NCI-H82 treated with DMSO at 0.1 percent for 48 hours (cell line): ENCODE measurements around the gene FHAD1.

ENCODE experiments used
- DNase-seq: peaks from one replicate; lab custom pipeline; 2025; ENCODE audit not compliant: unreplicated experiment; lab: John Stamatoyannopoulos, UW

Gene FHAD1

GRCh38 chr1:15343729-15344128, 96.7 kb downstream of the FHAD1 start:
- no peak for DNase-seq

DNA sequence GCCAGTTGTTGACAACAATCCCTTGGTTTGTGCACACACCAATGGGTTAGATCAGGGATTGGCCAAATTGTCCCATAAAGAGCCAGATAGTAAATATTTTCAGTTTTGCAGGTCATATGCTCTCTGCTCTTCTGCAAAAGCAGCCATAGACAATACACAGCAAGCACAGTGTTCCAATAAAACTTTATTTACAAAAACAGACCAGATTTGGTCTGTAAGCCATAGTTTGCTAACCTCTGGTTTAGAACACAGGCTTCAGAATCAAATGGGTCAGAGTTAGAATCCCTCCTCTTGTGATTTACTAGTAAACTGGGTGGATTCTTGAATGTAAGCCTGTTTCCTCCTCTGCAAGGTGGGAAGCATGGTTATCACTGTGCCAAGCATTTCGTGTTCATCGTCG, 97.4 kb downstream of the FHAD1 start:
- DNase-seq = no peak

GRCh38 chr1:15344800-15345704, 98.0 kb downstream of the FHAD1 start:
- DNase-seq = no peak

GRCh38 chr1:15345705-15346345, 98.8 kb downstream of the FHAD1 start:
- no peak for DNase-seq

GRCh38 chr1:15346346-15347030, 99.5 kb downstream of the FHAD1 start:
- no peak for DNase-seq

- no peak for DNase-seq
Measured at GRCh38 chr1:15347182-15347581, 100.2 kb downstream of the FHAD1 start.

GRCh38 chr1:15348648-15349047, 101.6 kb downstream of the FHAD1 start:
- no peak for DNase-seq

- DNase-seq = no peak
Measured at GRCh38 chr1:15349133-15349532, 102.1 kb downstream of the FHAD1 start.

DNA sequence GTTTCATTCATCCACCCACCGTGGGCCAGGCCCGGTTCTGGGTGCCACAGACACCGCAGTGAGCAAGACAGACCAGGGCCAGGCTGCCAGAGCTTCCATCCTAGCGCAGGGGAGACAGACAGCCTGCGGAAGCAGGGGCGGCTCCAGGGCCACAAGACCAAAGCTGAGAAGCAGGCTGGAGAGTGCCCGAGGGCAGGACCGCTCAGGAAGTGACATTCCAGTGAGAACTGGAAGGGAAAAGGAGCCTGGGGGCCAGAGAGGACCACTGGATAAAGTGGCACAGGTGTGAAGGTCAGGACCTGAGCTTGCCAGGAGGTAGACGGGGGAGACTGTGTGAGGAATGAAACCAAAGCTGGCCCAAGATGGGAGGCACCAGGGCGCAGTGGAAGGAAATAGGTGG, 103.1 kb downstream of the FHAD1 start:
- no peak for DNase-seq

DNA sequence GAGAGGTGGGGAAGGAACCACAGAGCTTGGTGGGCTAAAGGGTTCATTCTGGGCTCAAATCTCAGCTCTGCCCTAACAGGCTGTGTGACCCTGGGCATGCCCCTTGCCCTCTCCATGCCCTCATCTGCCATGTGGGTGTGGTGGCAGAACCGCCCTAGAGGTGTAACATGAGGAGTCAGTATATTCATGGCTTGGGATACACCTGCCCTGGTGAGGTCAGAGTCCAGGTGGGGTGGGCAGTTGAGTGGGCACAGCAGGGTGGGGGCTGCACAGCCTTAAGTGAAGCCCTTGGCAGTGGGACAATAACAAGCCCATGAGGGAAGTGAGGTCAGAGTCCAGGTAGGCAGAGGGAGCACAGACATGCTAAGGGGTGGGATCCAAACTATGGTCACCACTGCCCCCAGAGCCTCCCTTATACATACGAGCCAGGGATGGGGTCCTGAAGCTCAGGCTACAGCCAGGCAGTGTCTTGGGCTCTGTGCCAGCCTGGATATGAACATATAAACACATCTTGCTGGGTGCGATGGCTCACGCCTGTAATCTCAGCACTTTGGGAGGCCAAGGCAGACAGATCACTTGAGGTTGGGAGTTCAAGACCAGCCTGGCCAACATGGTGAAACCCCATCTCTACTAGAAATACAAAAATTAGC, 103.7 kb downstream of the FHAD1 start:
- DNase-seq = no peak

DNA sequence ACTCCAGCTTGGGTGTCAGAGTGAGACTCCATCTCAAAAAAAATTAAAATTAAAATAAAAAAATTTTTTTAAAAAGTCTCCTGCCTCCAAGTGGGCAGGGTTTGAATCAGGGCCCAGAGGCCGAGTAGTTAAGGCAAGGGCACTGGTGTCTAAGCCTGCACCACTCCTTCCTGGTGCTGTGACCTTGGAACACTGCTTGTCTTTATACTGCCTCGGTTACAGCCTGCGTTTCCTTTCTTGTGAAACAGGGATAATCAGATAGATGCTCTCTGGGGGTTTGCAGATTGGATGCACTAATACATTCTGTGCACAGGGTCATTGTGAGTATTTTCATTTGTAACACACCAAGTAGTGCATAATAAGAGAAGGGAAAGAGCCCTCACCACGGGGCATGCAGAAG, 104.3 kb downstream of the FHAD1 start:
- DNase-seq = no peak

DNA sequence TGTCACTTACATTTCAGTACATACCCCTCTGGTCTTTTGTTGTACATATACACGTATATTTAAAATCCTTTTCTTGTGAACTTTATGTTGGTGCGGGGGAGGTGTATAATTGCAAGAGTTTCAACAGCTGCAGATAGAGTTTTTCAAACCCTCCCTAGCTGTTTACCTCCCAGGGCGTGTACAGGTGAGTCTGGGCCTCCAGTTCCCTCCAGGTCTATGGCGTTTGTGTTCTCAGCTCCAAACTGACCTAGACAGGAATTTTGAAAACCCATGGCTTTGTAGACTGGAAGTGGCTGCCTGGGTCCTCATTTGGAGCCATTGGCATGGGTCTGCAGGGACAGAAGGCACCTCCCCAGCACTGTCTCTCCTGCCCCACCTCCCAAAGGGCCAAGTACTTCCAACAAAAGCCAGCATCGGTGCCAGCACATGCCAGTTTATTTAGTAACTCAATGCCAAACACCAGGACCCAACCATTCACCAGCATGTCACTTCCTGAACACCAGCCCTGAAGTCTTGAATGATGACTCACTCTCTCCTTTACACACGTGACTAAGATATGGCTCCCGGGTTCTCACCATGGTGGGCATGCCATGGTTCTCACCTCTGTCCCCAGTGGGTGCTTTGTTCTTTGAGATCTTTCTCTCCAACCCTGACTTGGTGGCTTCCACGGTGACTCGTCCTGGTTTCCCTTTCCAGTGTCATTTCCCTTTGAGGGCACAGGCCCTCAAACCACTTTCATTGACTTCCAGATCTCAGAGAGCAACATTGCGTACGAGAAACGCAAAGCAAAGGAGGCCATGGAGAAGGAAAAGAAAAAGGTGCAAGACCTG, 105.3 kb downstream of the FHAD1 start:
- DNase-seq = no peak

DNA sequence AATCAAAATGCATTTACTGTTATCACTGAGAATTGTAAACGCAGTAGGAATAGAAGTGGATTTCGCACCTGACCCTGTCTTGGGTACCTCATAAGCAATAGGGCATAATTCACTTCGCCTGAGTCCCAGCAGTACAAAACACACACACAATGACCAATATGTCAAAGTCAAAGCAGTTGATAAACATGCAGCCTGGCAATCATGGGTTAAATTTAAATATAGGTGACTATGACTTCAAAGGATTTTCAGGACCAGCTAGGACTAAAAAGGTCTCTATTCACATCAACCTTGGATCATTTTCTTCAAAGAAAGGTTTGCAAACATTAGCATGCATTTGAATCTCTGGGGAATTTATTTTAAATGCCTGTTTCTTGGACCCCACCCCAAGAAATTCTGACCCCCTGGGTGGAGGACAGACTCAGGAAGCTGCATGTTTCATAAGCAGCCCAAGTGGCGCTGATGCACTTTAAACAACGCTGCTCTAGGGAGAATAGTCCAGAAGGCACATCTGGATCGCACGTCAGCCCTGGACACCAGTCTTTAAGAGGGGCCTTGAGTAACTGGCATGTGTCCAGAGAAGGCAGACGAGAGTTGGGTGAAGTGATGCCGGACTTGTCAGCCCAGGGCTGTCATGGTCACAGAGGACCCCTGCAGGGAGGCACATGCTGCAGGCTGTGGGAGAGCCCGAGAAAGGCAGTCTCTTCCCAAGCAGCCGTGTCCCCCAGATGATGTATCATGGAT, 107.0 kb downstream of the FHAD1 start:
- DNase-seq = no peak

DNA sequence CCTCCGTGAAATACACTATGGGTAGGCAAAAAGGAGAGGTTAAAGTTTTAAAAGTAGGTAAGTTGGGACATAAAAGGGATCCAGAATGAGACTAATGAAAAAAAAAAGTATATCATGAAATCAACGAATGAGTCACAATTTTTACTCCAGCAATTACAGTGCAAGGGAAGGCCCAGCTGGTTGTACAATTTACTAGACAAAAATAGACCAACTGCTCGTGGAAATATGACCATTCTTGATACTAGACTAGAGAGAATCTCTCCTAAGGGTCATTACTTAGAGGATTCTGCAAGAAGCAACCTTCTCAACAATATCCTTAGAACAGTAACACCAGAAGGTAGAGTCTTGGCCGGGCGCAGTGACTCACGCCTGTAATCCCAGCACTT, 107.5 kb downstream of the FHAD1 start:
- DNase-seq = no peak

DNA sequence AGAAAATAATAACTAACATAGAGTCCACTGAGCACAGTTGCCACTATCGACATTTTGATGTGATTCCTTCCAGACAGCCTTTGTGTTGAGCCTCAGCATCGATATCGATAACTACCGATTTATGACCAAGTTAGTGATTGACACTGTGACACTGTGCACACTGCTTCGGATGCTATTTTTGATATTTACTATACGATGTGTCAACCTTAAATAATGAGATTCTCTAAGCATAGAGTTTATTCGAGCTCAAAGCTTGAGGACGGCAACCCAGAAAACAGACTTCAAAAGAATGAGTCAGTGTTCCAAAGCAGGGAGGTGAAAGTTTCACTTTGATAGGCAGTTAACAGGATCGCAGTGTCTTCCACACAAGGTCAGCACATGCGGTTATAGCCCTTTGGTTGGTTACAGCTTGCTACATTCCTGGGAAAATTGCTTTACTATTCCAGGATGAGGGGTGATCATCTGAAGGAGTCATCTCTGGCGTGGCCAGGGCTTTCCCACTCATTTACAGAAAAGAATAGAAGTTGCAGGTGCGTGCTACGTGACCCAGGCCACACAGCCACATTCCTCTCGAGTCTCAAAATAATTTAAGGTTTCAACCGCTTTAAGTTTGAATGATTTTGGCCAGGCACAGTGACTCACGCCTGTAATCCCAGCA, 109.1 kb downstream of the FHAD1 start:
- DNase-seq = no peak

DNA sequence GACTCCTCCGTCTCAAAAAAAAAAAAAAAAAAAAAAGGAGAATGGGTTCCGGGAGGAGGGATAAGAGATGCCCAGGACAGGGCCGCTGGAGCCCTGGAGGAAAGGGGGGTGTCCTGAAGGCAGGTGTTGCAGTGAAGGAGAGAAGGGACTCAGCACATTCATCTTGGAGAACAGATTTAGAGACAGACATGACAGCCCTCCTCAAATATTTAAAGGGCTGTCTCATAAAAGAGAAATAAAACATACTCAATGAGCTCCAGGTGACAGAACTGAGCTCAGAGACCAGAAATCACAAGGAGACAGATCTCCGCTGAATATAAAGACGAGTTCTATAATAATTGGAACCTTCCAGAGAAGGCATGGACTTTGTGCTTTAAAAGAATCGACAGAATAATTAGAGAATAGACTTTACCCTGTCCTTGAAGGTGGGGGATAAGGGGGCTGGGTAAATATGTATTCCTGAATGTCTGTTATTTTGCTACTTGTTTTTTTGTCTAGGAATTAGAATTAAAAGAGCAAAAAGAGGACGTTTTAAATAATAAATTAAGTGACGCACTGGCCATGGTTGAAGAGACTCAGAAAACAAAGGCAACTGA, 110.7 kb downstream of the FHAD1 start:
- no peak for DNase-seq

DNA sequence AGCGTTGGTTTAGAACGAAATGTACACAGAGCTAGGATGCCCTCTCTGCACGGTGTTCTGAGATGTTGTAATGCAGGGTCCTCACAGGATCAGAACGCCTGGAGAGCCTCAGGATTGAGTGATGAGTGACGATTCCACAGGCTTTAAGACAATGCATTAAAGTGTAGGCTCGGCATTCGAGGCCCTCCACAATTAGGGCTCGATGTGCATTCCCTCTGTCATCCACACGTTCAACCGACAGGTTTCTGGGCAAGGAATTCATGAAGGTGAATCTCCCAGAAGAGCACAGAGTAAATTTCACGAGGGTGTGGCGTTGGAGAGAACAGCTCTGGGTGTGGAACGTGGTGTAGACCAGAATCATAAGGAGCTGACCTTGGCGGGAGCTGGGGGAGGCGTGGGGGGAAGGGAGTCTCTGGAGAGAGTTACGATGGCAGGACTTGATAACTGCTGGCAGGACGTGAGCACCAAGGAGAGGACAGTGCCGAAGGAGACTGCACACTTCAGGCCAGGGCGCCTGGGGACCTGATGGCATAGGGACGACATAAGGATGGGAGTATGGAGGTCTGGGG, 111.6 kb downstream of the FHAD1 start:
- no peak for DNase-seq

- DNase-seq = no peak
Measured at GRCh38 chr1:15360700-15361099, 113.7 kb downstream of the FHAD1 start.
